SU-DHL-6 (cell line): ENCODE results near the gene PXDN.

Source experiments
- CTCF ChIP-seq: fragments of 200-600 bp; sonication (generic); IDR thresholded peaks from one replicate; pipeline ENCODE4 v1.5.1; 2017; ENCODE audit warnings: antibody characterized with exemption, mild to moderate bottlenecking, low read length, moderate library complexity; ENCODE audit not compliant: insufficient read depth, poor library complexity, severe bottlenecking
- EZH2phosphoT487 ChIP-seq: fragments of 200-600 bp; sonication (generic), shearing (Covaris generic); conservative IDR thresholded peaks from 2 replicates; pipeline ENCODE4 v1.6.1; 2018; ENCODE audit warnings: mild to moderate bottlenecking, antibody characterized with exemption, low read length, moderate library complexity, mixed read lengths

GRCh38 chr2:1739961-1740715, 4.2 kb downstream of the PXDN start:
- no peak for TF ChIP-seq CTCF
- no peak for TF ChIP-seq EZH2phosphoT487
